HG03175 (cell line): ENCODE data around the gene ZNF695.

ENCODE experiments used
- ATAC-seq: cut with Tn5 transposase; IDR thresholded peaks from one replicate; pipeline ENCODE4 v1.9.1; 2021; ENCODE audit warnings: mild to moderate bottlenecking, moderate library complexity; ENCODE audit not compliant: unreplicated experiment

The ZNF695 gene

GRCh38 chr1:246959944-246960693, 47.7 kb downstream of the ZNF695 start:
- peak; percentile 70 for ATAC-seq

- ATAC-seq = no peak
Observed at GRCh38 chr1:246954126-246954525, 53.7 kb downstream of the ZNF695 start.

GRCh38 chr1:246951413-246951812, 56.4 kb downstream of the ZNF695 start:
- no peak for ATAC-seq

- ATAC-seq = no peak
Observed at GRCh38 chr1:246949956-246950355, 57.9 kb downstream of the ZNF695 start.

GRCh38 chr1:246947255-246947654, 60.6 kb downstream of the ZNF695 start:
- ATAC-seq = no peak

GRCh38 chr1:246946366-246946765, 61.5 kb downstream of the ZNF695 start:
- ATAC-seq = no peak
